ENCODE results near the gene ARMC9. TPM values are rescaled to one million over a fixed set of nuclear protein-coding genes. Genes with fewer than 3 reads are reported as not detected.
A peak's percentile ranks its signal among the peaks of the same experiment; 100 is the strongest.

Gene ARMC9
- total and polyA plus RNA-seq, 7 donors: 2.4 to 95.3 (median 24.3) TPM

- intact Hi-C loops (cut with DNase I): no loop called here
- WGBS, 2 donors: 70 to 86% methylated on average over 7 of the region's 7 CpGs
These were observed 193.6 kb downstream of the ARMC9 start for GRCh38 chr2:231391981-231392380.

GRCh38 chr2:231392431-231393148, 194.2 kb downstream of the ARMC9 start:
- no peak overlapping the region for H3K27ac ChIP-seq
- H3K36me3 ChIP-seq: no peaks in the 10 kb centered on the region
- no peak overlapping the region for H3K4me3 ChIP-seq
- H3K4me1 ChIP-seq: peaks cover 0 to 27% (median 23%) of the 10 kb centered on the region in 4 donors
- WGBS, 2 donors: 92 to 94% methylated on average over 14 of the region's 14 CpGs
- no peak for TF ChIP-seq EP300 (IDR thresholded peaks at IDR 0.05)
- TF ChIP-seq, protein P1, sequence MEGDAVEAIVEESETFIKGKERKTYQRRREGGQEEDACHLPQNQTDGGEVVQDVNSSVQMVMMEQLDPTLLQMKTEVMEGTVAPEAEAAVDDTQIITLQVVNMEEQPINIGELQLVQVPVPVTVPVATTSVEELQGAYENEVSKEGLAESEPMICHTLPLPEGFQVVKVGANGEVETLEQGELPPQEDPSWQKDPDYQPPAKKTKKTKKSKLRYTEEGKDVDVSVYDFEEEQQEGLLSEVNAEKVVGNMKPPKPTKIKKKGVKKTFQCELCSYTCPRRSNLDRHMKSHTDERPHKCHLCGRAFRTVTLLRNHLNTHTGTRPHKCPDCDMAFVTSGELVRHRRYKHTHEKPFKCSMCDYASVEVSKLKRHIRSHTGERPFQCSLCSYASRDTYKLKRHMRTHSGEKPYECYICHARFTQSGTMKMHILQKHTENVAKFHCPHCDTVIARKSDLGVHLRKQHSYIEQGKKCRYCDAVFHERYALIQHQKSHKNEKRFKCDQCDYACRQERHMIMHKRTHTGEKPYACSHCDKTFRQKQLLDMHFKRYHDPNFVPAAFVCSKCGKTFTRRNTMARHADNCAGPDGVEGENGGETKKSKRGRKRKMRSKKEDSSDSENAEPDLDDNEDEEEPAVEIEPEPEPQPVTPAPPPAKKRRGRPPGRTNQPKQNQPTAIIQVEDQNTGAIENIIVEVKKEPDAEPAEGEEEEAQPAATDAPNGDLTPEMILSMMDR (IDR thresholded peaks at IDR 0.05): no peak
- no peak for TF ChIP-seq POLR2A (IDR thresholded peaks at IDR 0.05)
- no peak for TF ChIP-seq POLR2AphosphoS5 (IDR thresholded peaks at IDR 0.05)
- no peaks in the 10 kb centered on the region for H3K9me3 ChIP-seq
- peaks cover 9 to 40% (median 29%) of the 10 kb centered on the region in 3 donors for H3K27me3 ChIP-seq
- intact Hi-C loops (cut with DNase I): no loop called here
- no peak for DNase-seq

More at GRCh38 chr2:231391981-231392380, 193.6 kb downstream of the ARMC9 start:
- Histone ChIP-seq H3K27me3 (peaks cover 9 to 40% (median 29%) of the 10 kb centered on the region in 3 donors), H3K4me3 (no peak overlapping the region), H3K4me1 (peaks cover 0 to 27% (median 23%) of the 10 kb centered on the region in 4 donors), H3K9me3 (no peaks in the 10 kb centered on the region), H3K36me3 (no peaks in the 10 kb centered on the region), H3K27ac (no peak overlapping the region)
- DNase-seq: no peak
- no peak for TF ChIP-seq EP300 (IDR thresholded peaks at IDR 0.05)
- no peak for TF ChIP-seq POLR2A (IDR thresholded peaks at IDR 0.05)
- TF ChIP-seq POLR2AphosphoS5 (IDR thresholded peaks at IDR 0.05): no peak
- TF ChIP-seq, protein P1 (IDR thresholded peaks at IDR 0.05): no peak

DNA sequence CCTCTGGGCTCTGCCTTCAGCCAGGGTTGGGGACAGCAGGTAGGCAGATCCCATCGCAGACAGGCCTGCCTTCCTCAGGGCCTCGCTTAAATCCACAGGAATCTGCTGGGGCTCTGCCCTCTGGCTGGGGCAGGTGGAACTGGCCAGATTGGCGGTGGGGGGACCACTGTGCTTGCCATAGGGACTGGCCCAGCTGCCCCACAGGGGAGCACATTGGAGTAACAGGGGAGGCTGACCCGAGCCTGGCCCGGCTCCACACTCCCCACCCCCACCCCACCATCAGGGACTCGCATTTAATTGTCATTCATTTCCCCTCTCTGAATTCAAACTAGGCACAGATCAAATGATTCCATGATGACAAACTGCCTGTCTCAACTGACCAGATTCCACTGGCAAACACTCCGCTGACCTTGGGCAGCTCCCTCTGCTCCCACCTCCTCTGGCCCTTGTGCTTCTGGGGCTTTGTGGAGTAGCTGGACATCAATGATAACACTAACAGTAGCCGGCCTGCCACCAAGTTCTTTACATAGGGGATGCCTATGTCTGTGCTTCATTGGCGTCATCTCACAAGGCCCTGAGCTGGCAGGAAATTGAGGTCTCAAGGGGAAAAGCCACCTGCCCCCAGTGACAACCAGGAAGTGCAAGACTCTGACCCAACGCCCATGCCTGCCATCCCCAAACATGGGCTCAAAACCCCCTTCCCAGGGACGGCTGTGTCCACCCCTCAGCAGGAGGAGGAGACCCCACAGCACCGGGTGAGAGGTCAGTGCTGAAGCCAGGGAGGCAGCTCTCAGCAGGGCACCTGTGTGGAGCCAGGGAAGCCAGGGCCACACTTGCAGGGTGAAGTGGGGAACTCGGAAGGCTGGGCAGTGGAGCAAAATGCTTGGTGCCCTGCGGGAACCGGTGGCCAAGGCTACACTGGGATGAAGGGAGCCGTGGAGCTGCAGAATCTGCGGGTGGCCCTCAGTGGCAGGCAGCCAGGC, 195.0 kb downstream of the ARMC9 start:
- Histone ChIP-seq H3K4me3 (no peak overlapping the region), H3K4me1 (peaks cover 0 to 19% (median 15%) of the 10 kb centered on the region in 4 donors), H3K27me3 (peaks cover 9 to 40% (median 29%) of the 10 kb centered on the region in 3 donors), H3K27ac (no peak overlapping the region), H3K36me3 (no peaks in the 10 kb centered on the region), H3K9me3 (no peaks in the 10 kb centered on the region)
- DNase-seq: no peak
- intact Hi-C loops (cut with DNase I): no loop called here
- TF ChIP-seq, protein P1 (IDR thresholded peaks at IDR 0.05): no peak
- TF ChIP-seq EP300 (IDR thresholded peaks at IDR 0.05) (no peak), POLR2AphosphoS5 (IDR thresholded peaks at IDR 0.05) (no peak), POLR2A (IDR thresholded peaks at IDR 0.05) (no peak)
- WGBS, 2 donors: 71 to 86% methylated on average over 17 of the region's 17 CpGs

DNA sequence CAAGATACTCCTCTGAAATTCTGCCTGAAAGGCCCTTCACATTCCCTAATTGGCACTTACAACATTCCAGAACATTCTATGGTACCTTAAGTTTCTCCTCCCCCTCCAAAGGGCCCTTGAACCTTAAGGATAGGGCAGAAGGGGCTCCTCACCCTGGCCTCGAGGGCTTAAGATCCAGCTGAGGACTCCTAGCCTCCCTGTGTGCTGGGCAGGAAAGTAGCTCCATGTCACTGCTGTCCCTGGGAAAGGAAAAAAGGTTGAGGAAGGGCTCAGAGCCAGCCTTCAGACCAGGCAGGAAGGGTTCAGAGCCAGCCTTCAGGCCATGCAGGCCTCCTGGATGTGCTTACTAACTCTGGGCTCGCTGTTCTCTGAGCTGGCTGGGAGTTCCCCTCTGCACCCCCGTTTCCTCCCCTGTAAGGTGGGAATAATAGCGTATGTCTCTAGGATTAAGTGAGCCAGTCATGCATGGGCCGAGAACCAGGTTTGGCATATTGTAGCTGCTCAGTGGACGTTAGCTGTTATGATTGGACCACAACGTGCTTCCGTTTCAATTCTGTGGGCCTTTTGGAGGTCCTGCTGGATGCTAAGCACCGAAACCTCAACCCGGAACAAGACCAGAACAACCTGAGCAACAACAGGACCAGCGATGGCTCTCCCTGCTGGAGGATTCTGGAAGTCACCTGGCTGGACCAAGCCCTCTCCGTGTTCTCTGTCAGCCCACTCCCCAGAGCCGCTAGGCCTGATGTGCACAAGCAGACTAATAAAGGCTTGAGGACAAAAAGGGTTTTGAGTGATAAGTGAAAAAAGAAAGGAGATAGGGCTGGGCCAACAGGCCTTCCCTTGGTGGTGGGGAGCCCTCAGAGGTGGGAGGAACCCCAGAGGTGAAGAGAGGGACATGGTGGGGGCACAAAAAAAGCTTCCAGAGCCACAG, 196.0 kb downstream of the ARMC9 start:
- H3K27ac ChIP-seq: peak overlapping the region in 1 of 4 donors; percentile 68
- H3K9me3 ChIP-seq: no peaks in the 10 kb centered on the region
- no peaks in the 10 kb centered on the region for H3K36me3 ChIP-seq
- peaks cover 9 to 40% (median 29%) of the 10 kb centered on the region in 3 donors for H3K27me3 ChIP-seq
- TF ChIP-seq, protein P1 (IDR thresholded peaks at IDR 0.05): peak in 1 of 4 experiments; percentile 45
- TF ChIP-seq EP300 (IDR thresholded peaks at IDR 0.05) (no peak), POLR2A (IDR thresholded peaks at IDR 0.05) (no peak)
- DNase-seq: no peak
- peaks cover 0 to 23% (median 15%) of the 10 kb centered on the region in 4 donors for H3K4me1 ChIP-seq
- peak overlapping the region in 2 of 4 donors; percentile 49 to 54 for H3K4me3 ChIP-seq
- intact Hi-C loops (cut with DNase I): no loop called here
- WGBS, 2 donors: 72 to 78% methylated on average over 13 of the region's 13 CpGs
